G401.6 (cell line): ENCODE results near the gene FNDC5.

Experiments
- FAIRE-seq: peaks from 2 replicates; lab custom pipeline; 2012; peaks lifted over from hg19 to GRCh38; lab: Jason Lieb, UNC

The FNDC5 gene

GRCh38 chr1:32897082-32898049 lies 26.7 kb upstream of the FNDC5 start:
- no peak for FAIRE-seq

- FAIRE-seq: no peak
Observed at GRCh38 chr1:32896451-32896850, 25.7 kb upstream of the FNDC5 start.

GRCh38 chr1:32895325-32896215 lies 24.9 kb upstream of the FNDC5 start:
- FAIRE-seq: no peak

- no peak for FAIRE-seq
Observed at GRCh38 chr1:32894681-32895080, 24.0 kb upstream of the FNDC5 start.

GRCh38 chr1:32894019-32894600 lies 23.4 kb upstream of the FNDC5 start:
- no peak for FAIRE-seq

GRCh38 chr1:32893198-32894018 lies 22.7 kb upstream of the FNDC5 start:
- no peak for FAIRE-seq

- no peak for FAIRE-seq
Observed at GRCh38 chr1:32892368-32893197, 21.9 kb upstream of the FNDC5 start.

GRCh38 chr1:32891630-32892029 lies 20.9 kb upstream of the FNDC5 start:
- no peak for FAIRE-seq

- no peak for FAIRE-seq
Observed at GRCh38 chr1:32891241-32891570, 20.5 kb upstream of the FNDC5 start.

GRCh38 chr1:32890516-32891240 lies 20.0 kb upstream of the FNDC5 start:
- no peak for FAIRE-seq

GRCh38 chr1:32889731-32890278 lies 19.1 kb upstream of the FNDC5 start:
- no peak for FAIRE-seq

GRCh38 chr1:32888677-32889420 lies 18.1 kb upstream of the FNDC5 start:
- FAIRE-seq: no peak

- FAIRE-seq: no peak
Observed at GRCh38 chr1:32888134-32888533, 17.4 kb upstream of the FNDC5 start.

- no peak for FAIRE-seq
Observed at GRCh38 chr1:32887623-32888022, 16.9 kb upstream of the FNDC5 start.

GRCh38 chr1:32886828-32887414 lies 16.2 kb upstream of the FNDC5 start:
- FAIRE-seq: no peak

- FAIRE-seq: no peak
Observed at GRCh38 chr1:32886004-32886827, 15.5 kb upstream of the FNDC5 start, which contains the start of gene HPCA. Gene HPCA (plus strand): TSS chr1:32886491. CDS start chr1:32888899, 2,408 bp downstream.

GRCh38 chr1:32885676-32886003 lies 14.9 kb upstream of the FNDC5 start:
- FAIRE-seq: no peak

- FAIRE-seq: no peak
Observed at GRCh38 chr1:32884726-32885125, 14.0 kb upstream of the FNDC5 start.
